HepG2 (cell line): ENCODE data around the gene SRSF3.

Experiments used
- EEA1 ChIP-seq: sonication (generic); formaldehyde crosslinking; IDR thresholded peaks from 2 replicates; pipeline ENCODE4 v1.5.1; 2020; ENCODE audit warnings: mild to moderate bottlenecking, missing genetic modification reagents, borderline replicate concordance
- EZH2 ChIP-seq: conservative IDR thresholded peaks from 2 replicates; pipeline ENCODE4 v1.6.1; 2012; ENCODE audit warnings: mild to moderate bottlenecking, low read depth, low read length, moderate library complexity
- HDAC6 ChIP-seq: fragments of 200-600 bp; sonication (generic); IDR thresholded peaks from 2 replicates; pipeline ENCODE4 v1.7.0; 2017; ENCODE audit warnings: mild to moderate bottlenecking, antibody characterized with exemption, low read length, low read depth
- POLR2G ChIP-seq: fragments of 200-400 bp; formaldehyde crosslinking; IDR thresholded peaks from 2 replicates; pipeline ENCODE4 v1.6.1; 2018; ENCODE audit warnings: mild to moderate bottlenecking, low read depth, low read length, moderate library complexity
- SOX5 ChIP-seq: IDR thresholded peaks from 2 replicates; pipeline ENCODE4 v1.6.1; 2016; ENCODE audit warnings: borderline replicate concordance
- ZNF572 ChIP-seq: sonication (generic); formaldehyde crosslinking; IDR thresholded peaks from 2 replicates; pipeline ENCODE4 v1.5.1; 2020; ENCODE audit warnings: mild to moderate bottlenecking, missing genetic modification reagents
- ZNF614 ChIP-seq: IDR thresholded peaks from 2 replicates; pipeline ENCODE4 v1.6.1; 2018; ENCODE audit warnings: missing biosample characterization, missing genetic modification reagents, inconsistent platforms, borderline replicate concordance
- TF ChIP-seq, protein P1 (sequence below): sonication (generic); formaldehyde crosslinking; IDR thresholded peaks from 2 replicates; pipeline ENCODE4 v1.9.0; 2021; ENCODE audit warnings: missing genetic modification reagents, mild to moderate bottlenecking, borderline replicate concordance
- TF ChIP-seq, protein P2 (sequence below): sonication (generic); formaldehyde crosslinking; IDR thresholded peaks from 2 replicates; pipeline ENCODE4 v1.8.1; 2022; ENCODE audit warnings: mild to moderate bottlenecking, missing genetic modification reagents
- TF ChIP-seq, protein P3 (sequence below): sonication (generic); formaldehyde crosslinking; IDR thresholded peaks from 2 replicates; pipeline ENCODE4 v1.5.0; 2020; ENCODE audit warnings: mild to moderate bottlenecking, missing genetic modification reagents, moderate library complexity

DNA sequence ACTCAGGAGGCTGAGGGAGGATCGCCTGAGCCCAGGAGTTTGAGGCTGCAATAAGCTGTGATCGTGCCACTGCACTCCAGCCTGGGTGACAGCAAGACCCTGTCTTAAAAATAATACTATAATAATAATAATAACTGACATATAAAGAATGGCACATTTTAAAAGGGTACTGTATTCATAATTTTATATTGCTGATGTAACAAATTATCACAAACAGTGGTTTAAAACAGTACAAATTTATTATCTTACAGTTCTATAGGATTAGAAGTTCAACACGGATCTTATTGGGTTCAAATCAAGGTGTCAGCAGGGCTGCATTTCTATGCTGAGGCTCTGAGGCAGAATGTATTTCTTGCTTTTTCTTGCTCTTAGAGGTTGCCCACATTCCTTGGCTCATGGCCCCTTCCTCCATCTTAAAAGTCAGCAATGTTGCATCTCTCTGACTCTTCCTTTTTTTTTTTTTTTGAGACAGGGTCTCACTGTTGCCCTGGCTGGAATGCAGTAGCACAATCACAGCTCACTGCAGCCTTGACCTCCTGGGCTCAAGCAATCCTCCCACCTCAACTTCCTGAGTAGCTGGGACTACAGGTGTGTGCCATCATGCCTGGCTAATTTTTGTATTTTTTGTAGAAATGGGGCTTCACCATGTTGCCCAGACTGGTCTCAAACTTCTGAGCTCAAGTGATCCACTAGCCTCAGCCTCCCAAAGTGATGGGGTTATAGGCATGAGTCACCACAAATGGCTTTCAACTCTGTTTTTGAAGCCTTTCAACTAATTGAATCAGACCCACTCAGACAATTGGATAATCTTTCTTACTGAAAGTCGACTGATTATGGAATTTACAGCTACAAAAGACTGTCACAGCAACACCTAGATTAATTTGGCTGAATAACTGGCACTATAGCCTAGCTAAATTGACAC, 22.8 kb upstream of the SRSF3 start:
- TF ChIP-seq, protein P1, sequence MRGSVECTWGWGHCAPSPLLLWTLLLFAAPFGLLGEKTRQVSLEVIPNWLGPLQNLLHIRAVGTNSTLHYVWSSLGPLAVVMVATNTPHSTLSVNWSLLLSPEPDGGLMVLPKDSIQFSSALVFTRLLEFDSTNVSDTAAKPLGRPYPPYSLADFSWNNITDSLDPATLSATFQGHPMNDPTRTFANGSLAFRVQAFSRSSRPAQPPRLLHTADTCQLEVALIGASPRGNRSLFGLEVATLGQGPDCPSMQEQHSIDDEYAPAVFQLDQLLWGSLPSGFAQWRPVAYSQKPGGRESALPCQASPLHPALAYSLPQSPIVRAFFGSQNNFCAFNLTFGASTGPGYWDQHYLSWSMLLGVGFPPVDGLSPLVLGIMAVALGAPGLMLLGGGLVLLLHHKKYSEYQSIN (CRISPR knock-in tag) = no peak
- TF ChIP-seq EEA1 (CRISPR knock-in tag) (no peak), ZNF572 (no peak), HDAC6 (no peak), POLR2G (no peak), EZH2 (no peak), SOX5 (no peak), ZNF614 (no peak)
- TF ChIP-seq, protein P2, sequence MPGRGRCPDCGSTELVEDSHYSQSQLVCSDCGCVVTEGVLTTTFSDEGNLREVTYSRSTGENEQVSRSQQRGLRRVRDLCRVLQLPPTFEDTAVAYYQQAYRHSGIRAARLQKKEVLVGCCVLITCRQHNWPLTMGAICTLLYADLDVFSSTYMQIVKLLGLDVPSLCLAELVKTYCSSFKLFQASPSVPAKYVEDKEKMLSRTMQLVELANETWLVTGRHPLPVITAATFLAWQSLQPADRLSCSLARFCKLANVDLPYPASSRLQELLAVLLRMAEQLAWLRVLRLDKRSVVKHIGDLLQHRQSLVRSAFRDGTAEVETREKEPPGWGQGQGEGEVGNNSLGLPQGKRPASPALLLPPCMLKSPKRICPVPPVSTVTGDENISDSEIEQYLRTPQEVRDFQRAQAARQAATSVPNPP (CRISPR knock-in tag) = no peak
- TF ChIP-seq, protein P3, sequence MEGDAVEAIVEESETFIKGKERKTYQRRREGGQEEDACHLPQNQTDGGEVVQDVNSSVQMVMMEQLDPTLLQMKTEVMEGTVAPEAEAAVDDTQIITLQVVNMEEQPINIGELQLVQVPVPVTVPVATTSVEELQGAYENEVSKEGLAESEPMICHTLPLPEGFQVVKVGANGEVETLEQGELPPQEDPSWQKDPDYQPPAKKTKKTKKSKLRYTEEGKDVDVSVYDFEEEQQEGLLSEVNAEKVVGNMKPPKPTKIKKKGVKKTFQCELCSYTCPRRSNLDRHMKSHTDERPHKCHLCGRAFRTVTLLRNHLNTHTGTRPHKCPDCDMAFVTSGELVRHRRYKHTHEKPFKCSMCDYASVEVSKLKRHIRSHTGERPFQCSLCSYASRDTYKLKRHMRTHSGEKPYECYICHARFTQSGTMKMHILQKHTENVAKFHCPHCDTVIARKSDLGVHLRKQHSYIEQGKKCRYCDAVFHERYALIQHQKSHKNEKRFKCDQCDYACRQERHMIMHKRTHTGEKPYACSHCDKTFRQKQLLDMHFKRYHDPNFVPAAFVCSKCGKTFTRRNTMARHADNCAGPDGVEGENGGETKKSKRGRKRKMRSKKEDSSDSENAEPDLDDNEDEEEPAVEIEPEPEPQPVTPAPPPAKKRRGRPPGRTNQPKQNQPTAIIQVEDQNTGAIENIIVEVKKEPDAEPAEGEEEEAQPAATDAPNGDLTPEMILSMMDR (CRISPR knock-in tag) = no peak
